EL (cell line): ENCODE measurements around the gene TNNI2.

Experiments used
- DNase-seq: peaks from one replicate; pipeline ENCODE4 v3.0.0-alpha.2; 2016

TNNI2 gene

DNA sequence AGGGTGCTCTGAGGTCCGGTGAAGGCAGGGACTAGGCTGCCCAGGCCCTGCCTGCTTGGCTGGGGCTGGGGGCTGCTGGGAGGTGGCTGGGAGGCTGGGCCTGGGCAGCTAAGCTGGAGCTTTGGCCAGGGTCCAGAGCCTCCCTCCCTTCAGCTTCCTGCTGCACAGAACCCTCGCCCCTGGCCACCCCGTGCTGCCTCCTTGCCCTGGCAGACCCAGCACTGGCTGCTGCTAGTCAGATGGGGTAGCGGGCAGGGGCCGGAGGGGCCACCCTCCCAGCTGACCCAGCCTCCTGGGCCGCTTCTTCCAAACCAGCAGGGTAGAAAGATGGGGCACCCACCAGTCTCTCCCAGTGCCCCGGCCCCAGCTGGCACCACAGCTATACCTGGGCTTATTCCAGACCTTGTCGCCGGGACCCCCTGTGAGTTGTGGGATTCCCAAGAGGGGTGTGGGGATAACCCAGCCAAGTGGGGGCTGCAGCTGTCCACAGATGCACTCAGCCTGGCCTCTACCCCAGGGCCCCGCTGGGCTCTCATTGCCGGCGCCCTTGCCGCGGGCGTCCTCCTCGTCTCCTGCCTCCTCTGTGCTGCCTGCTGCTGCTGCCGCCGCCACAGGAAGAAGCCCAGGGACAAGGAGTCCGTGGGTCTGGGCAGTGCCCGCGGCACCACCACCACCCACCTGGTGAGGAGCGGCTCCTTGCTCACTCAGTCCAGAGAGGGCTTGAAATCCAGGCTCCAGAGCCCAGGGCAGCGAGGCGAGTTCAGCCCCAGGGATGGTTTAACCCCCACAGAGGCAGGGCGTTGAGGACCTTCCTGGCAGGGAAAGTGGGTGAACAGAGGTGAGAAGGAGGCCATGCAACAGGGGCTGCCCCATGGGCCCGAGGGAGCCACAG is 3.8 kb upstream of the TNNI2 start, which contains the start of gene SYT8:
TSS of gene SYT8 (plus strand) at position 212 of the 892 bp plus-strand sequence. CDS start at position 328, 116 bp downstream.
- no peak for DNase-seq

DNA sequence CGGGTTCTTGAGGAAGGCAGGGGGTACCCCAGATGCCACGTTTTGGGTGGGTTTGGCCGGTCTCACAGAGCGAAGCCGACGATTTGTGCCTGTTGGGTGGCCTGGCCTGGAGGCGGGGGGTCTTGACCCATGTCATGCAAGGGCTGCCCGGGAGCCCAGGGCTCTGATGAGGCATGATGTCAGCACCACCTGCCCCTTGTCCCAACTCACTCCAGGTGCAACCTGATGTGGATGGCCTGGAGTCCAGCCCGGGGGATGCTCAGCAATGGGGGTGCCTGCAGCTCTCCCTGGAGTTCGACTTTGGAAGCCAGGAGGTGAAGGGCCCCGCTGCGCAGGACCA is 3.1 kb upstream of the TNNI2 start:
- DNase-seq = no peak

DNA sequence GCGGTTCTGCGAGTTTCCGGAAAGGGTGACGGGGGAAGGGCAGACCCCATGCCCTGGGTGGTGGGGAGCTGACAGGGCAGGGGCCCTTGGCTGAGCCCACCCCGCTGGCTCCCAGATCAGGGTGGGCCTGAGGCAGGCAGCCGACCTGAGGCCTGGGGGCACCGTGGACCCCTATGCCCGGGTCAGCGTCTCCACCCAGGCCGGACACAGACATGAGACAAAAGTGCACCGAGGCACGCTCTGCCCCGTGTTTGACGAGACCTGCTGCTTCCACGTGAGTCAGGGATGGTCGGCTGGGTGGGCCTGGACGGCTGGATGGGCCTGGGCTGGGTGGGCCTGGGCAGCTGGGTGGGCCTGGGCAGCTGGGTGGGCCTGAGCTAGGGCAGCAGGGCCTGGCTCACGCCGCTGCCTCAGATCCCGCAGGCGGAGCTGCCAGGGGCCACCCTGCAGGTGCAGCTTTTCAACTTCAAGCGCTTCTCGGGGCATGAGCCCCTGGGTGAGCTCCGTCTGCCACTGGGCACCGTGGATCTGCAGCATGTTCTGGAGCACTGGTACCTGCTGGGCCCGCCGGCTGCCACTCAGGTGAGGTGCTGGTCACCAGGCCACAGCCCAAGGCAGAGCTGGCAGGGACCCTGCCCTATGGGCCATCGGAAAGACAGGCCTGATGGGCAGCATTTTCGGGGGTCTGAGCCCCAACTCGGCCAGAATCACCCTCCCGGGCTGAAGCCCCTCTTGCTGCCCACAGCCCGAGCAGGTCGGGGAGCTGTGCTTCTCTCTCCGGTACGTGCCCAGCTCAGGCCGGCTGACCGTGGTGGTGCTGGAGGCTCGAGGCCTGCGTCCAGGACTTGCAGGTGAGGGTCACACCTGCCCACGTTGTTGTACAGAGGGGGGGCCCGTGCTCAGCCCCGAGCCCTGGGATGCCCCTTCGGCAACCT is 2.5 kb upstream of the TNNI2 start:
- no peak for DNase-seq

- DNase-seq = peak; percentile 55
These were observed 1.4 kb upstream of the TNNI2 start for GRCh38 chr11:1837171-1838076.

- DNase-seq = no peak
These were observed 730 bp upstream of the TNNI2 start for GRCh38 chr11:1838077-1838425.

DNA sequence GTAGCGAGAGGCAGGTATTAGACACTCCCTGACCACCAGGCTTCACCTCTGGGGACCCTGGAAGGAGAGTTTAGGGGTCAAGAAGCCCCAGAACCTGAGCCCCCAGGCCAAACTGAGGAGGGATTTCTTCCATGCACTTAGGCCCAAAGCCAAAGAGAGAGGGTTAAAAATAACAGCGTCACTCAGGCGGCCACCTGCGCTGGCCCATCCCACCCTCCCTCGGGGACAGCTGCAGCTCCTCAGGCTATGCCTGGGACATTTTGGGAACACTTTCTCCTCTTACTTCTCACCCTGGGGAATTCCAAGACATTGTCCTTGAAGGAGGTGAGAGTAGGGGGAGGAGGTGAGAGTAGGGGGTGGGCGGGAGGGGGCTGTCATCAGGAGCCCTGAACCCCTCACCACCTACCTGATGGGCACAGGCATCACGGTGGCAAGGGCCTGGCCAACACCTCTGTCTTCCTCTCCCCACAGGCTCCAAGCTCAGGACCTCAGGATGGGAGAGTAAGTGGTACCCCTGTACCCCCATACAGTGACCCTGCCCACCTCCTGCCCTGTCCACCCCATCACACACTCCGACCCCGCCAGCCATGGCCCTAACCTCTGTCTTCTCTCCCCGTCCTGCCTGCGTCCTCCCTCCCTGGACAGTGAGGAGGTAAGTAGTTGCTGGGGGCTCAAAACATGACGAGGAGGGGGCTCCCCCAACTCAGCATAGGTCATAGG is 583 bp downstream of the TNNI2 start:
- DNase-seq = no peak

DNA sequence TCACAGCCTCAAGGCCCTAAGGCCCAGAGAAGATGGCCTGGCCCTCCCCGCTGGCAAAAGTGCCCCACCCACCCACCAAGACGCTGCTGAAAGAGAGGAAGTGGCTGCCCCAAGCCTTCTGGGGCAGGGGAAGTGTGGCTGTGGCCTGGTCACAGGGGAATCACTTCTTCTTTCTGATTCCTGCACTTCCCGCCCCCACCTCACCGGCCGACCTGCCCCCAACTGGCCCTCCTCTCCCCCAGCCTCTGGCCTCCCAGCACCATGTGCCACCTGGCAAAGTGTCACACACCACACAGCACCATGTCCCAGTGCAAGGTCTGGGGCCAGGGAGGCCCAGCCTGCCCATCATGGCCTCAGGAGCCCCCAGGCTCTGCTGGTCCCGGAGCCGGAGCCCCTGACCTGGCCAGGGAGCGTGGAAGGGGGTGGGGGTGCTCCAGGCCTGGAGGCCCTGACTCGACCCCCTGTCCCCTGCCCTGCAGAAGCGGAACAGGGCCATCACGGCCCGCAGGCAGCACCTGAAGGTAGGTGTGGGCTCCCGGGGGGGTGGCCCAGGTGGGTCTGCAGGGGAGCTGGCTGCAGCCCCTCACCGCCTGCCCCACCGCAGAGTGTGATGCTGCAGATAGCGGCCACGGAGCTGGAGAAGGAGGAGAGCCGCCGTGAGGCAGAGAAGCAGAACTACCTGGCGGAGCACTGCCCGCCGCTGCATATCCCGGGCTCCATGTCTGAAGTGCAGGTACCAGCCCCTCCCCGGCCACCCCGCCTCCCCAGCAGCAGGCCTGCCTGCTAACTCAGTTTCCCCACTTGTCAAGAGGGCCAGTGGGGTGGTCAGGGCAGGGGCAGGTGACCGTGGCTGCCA is 1.4 kb downstream of the TNNI2 start:
- no peak for DNase-seq

- DNase-seq = no peak
These were observed 2.1 kb downstream of the TNNI2 start for GRCh38 chr11:1840780-1841480.

- no peak for DNase-seq
These were observed 2.8 kb downstream of the TNNI2 start for GRCh38 chr11:1841511-1842148.

GRCh38 chr11:1842149-1843097 is 3.6 kb downstream of the TNNI2 start:
- DNase-seq = no peak

- DNase-seq = no peak
These were observed 4.3 kb downstream of the TNNI2 start for GRCh38 chr11:1843098-1843473.

GRCh38 chr11:1843796-1844195 is 5.0 kb downstream of the TNNI2 start:
- DNase-seq = no peak

DNA sequence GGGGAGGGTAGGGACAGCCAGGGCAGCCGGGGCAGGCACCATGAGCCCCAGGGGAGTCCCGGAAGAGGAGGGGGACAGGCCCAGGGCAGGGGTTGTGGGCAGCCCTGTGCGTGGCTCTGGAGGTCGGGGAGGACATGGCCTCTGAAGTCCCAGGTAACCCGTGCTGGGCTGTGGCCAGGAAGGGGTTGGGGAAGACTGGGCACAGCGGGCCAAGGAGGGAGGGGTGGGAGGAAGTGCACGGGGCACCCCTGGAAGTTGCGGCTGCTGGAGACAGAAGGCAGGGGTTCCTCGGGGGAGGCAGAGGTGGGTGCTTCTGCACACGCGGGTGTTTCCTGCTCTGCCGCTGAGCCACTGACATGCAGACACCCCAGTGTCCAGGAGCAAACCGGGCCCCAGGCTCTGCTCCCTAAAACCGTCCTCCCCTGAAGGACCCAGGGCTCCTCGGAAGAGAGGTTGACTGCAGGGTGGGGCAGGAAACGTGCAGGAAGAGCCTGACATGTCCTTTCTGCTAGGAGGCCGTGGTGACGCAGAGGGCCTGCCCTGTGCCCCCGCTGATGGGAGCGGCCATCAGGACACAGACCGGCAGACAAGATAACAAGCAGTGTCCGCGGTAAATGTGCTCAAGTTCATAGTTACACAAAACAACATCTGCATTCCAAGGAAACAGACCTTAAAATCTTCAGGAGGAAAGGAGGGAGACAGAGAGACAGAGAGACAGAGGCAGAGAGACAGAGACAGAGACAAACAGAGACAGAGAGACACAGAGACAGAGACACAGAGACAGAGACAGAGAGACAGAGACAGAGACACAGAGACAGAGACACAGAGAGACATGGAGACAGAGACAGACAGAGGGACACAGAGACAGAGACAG is 5.7 kb downstream of the TNNI2 start:
- no peak for DNase-seq

- no peak for DNase-seq
These were observed 6.3 kb downstream of the TNNI2 start for GRCh38 chr11:1845095-1845429.

GRCh38 chr11:1845561-1846452 is 7.0 kb downstream of the TNNI2 start:
- DNase-seq = no peak

DNA sequence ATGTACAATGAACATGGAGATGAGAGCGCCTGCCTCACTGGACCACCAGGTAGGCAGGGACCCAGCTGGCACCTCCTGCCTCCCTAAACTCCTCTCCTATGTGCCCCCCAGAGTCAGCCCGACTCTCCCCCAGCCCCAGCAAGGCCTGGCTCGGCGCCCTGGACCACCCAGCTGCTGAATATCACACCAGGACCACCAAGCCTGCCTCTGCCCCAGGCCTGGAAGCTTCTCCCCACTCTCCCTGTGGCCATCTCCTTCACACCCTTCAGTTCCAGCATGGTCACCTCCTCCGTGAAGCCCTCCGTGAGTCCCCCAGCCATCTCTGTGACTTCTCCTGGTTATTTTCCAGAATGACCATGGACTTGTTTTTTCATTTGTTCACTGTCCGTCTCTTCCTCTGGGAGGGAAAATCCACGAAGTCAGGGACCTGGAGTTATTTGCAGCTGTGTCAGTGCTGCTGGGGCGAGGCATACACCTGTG is 7.7 kb downstream of the TNNI2 start:
- DNase-seq = no peak
